HepG2 (cell line): ENCODE results near the gene HK2. TPM values are rescaled to one million over a fixed set of nuclear protein-coding genes. Genes with fewer than 3 reads are reported as not detected.

ENCODE experiments used
- CREM ChIP-seq, 2 experiments: sonication (generic) in 1 of 2; formaldehyde crosslinking in 1 of 2; IDR thresholded peaks; 2 replicates each; pipeline versions ENCODE4 v1.4.0 to v1.6.1; 2016 to 2020; ENCODE audit warnings: antibody characterized with exemption in 1 of 2, mild to moderate bottlenecking in 1 of 2, missing genetic modification reagents in 1 of 2
- GATA4 ChIP-seq: sonication (generic); IDR thresholded peaks from 2 replicates; pipeline ENCODE4 v1.6.1; 2016; ENCODE audit warnings: antibody characterized with exemption, low read depth, borderline replicate concordance
- JARID2 ChIP-seq: sonication (generic); formaldehyde crosslinking; IDR thresholded peaks from 2 replicates; pipeline ENCODE4 v1.8.1; 2023; ENCODE audit warnings: missing genetic modification reagents, inconsistent platforms; ENCODE audit not compliant: insufficient replicate concordance
- KDM3A ChIP-seq: IDR thresholded peaks from 2 replicates; pipeline ENCODE4 v1.6.1; 2018; ENCODE audit warnings: low read depth, missing compliant biosample characterization
- POLR2AphosphoS5 ChIP-seq: IDR thresholded peaks from 2 replicates; pipeline ENCODE4 v1.6.1; 2012; ENCODE audit warnings: low read depth, low read length
- RAD21 ChIP-seq: fragments of 450-650 bp; formaldehyde crosslinking; IDR thresholded peaks from 2 replicates; pipeline ENCODE4 v1.5.0; 2020; ENCODE audit warnings: mild to moderate bottlenecking
- SIX4 ChIP-seq: sonication (generic); formaldehyde crosslinking; IDR thresholded peaks from 2 replicates; pipeline ENCODE4 v1.4.0; 2020; ENCODE audit warnings: missing genetic modification reagents
- TCF7 ChIP-seq: sonication (generic); IDR thresholded peaks from 2 replicates; pipeline ENCODE4 v1.6.1; 2016; ENCODE audit warnings: antibody characterized with exemption, low read depth
- U2AF2 ChIP-seq: fragments of 200-400 bp; formaldehyde crosslinking; IDR thresholded peaks from 2 replicates; pipeline ENCODE4 v1.6.1; 2017; ENCODE audit warnings: low read depth, mild to moderate bottlenecking, low read length
- XRCC5 ChIP-seq: fragments of 200-400 bp; formaldehyde crosslinking; optimal IDR thresholded peaks from 2 replicates; pipeline ENCODE3; 2017; ENCODE audit warnings: mild to moderate bottlenecking, low read length
- ZBTB7B ChIP-seq: sonication (generic); formaldehyde crosslinking; IDR thresholded peaks from 2 replicates; pipeline ENCODE4 v1.4.0; 2020; ENCODE audit warnings: missing genetic modification reagents
- ZFX ChIP-seq: sonication (generic); formaldehyde crosslinking; IDR thresholded peaks from 2 replicates; pipeline ENCODE4 v1.4.0; 2020; ENCODE audit warnings: mild to moderate bottlenecking, low read depth, missing genetic modification reagents, moderate library complexity
- ZNF580 ChIP-seq: IDR thresholded peaks from 2 replicates; pipeline ENCODE4 v1.6.1; 2016; ENCODE audit warnings: low read depth, borderline replicate concordance
- ZNF639 ChIP-seq: conservative IDR thresholded peaks from 2 replicates; pipeline ENCODE4 v1.6.1; 2018; ENCODE audit warnings: missing genetic modification reagents
- ZNF83 ChIP-seq: sonication (generic); formaldehyde crosslinking; IDR thresholded peaks from 2 replicates; pipeline ENCODE4 v1.4.0; 2020; ENCODE audit warnings: missing genetic modification reagents, mild to moderate bottlenecking, borderline replicate concordance
- polyA plus RNA-seq, 8 experiments: library from polyadenylated mRNA; depleted of rRNA in 3 of 8; stranded (reverse) in 7 of 8; unstranded in 1 of 8; fragments of >200 nt; fragmentation: Illumina TruSeq in 4 of 8; extraction: Trizol in 4 of 8; gene quantifications; 2 replicates each; pipeline versions ENCODE4 v1.2.1 to v1.2.3, GENCODE V29; 2011 to 2016; ENCODE audit warnings: low read depth in 4 of 8, missing spikeins in 1 of 8, mixed read lengths in 1 of 8; ENCODE audit not compliant: insufficient read depth in 1 of 8
- total RNA-seq, 5 experiments: library from RNA; depleted of rRNA; stranded (reverse); fragments of >200 nt; fragmentation: Illumina TruSeq; extraction: Trizol; gene quantifications; 2 replicates each; pipeline ENCODE4 v1.2.3, GENCODE V29; 2016; ENCODE audit warnings: low read depth in 1 of 5
- TF ChIP-seq, protein P1 (sequence below): sonication (generic); formaldehyde crosslinking; IDR thresholded peaks from 2 replicates; pipeline ENCODE4 v1.8.0; 2022; ENCODE audit warnings: mild to moderate bottlenecking, missing genetic modification reagents, borderline replicate concordance
- TF ChIP-seq, protein P2 (sequence below): sonication (generic); formaldehyde crosslinking; IDR thresholded peaks from 2 replicates; pipeline ENCODE4 v1.4.0; 2020; ENCODE audit warnings: missing genetic modification reagents
- TF ChIP-seq, protein P3 (sequence below): IDR thresholded peaks from 2 replicates; pipeline ENCODE4 v1.6.1; 2016; ENCODE audit warnings: low read depth, missing genetic modification reagents, missing compliant biosample characterization

HK2 gene
- total and polyA plus RNA-seq, 2 of the 13 experiments (the other 11 are each of a cell fraction or from before 2014, with no cell fraction given): 13.2 to 101 TPM

- TF ChIP-seq ZNF639 (CRISPR knock-in tag) (no peak), ZNF580 (CRISPR knock-in tag) (peak; percentile 74; the same call in 1 of the 2 replicates), ZBTB7B (0 out of 2 replicates have a peak, but pooled peaks have one; percentile 23), TCF7 (peak; percentile 78), KDM3A (peak; percentile 75; the same call in 1 of the 2 replicates), JARID2 (no peak), GATA4 (peak; percentile 82), CREM (IDR thresholded peaks at IDR 0.05) (peak; percentile 67; the same call in 1 of the 2 replicates), CREM (CRISPR knock-in tag; IDR thresholded peaks at IDR 0.05) (no peak), SIX4 (0 out of 2 replicates have a peak, but pooled peaks have one; percentile 14), RAD21 (0 out of 2 replicates have a peak, but pooled peaks have one; percentile 27), XRCC5 (no peak), POLR2AphosphoS5 (peak; percentile 50; the same call in 1 of the 2 replicates), ZFX (peak; percentile 54), ZNF83 (CRISPR knock-in tag) (no peak), U2AF2 (no peak)
- TF ChIP-seq, protein P1, sequence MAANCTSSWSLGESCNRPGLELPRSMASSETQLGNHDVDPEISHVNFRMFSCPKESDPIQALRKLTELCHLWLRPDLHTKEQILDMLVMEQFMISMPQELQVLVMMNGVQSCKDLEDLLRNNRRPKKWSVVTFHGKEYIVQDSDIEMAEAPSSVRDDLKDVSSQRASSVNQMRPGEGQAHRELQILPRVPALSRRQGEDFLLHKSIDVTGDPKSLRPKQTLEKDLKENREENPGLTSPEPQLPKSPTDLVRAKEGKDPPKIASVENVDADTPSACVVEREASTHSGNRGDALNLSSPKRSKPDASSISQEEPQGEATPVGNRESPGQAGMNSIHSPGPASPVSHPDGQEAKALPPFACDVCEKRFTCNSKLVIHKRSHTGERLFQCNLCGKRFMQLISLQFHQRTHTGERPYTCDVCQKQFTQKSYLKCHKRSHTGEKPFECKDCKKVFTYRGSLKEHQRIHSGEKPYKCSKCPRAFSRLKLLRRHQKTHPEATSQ (CRISPR knock-in tag): peak; percentile 24; the same call in 1 of the 2 replicates
- TF ChIP-seq, protein P2, sequence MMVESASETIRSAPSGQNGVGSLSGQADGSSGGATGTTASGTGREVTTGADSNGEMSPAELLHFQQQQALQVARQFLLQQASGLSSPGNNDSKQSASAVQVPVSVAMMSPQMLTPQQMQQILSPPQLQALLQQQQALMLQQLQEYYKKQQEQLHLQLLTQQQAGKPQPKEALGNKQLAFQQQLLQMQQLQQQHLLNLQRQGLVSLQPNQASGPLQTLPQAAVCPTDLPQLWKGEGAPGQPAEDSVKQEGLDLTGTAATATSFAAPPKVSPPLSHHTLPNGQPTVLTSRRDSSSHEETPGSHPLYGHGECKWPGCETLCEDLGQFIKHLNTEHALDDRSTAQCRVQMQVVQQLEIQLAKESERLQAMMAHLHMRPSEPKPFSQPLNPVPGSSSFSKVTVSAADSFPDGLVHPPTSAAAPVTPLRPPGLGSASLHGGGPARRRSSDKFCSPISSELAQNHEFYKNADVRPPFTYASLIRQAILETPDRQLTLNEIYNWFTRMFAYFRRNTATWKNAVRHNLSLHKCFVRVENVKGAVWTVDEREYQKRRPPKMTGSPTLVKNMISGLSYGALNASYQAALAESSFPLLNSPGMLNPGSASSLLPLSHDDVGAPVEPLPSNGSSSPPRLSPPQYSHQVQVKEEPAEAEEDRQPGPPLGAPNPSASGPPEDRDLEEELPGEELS (CRISPR knock-in tag): peak; percentile 76
- TF ChIP-seq, protein P3, sequence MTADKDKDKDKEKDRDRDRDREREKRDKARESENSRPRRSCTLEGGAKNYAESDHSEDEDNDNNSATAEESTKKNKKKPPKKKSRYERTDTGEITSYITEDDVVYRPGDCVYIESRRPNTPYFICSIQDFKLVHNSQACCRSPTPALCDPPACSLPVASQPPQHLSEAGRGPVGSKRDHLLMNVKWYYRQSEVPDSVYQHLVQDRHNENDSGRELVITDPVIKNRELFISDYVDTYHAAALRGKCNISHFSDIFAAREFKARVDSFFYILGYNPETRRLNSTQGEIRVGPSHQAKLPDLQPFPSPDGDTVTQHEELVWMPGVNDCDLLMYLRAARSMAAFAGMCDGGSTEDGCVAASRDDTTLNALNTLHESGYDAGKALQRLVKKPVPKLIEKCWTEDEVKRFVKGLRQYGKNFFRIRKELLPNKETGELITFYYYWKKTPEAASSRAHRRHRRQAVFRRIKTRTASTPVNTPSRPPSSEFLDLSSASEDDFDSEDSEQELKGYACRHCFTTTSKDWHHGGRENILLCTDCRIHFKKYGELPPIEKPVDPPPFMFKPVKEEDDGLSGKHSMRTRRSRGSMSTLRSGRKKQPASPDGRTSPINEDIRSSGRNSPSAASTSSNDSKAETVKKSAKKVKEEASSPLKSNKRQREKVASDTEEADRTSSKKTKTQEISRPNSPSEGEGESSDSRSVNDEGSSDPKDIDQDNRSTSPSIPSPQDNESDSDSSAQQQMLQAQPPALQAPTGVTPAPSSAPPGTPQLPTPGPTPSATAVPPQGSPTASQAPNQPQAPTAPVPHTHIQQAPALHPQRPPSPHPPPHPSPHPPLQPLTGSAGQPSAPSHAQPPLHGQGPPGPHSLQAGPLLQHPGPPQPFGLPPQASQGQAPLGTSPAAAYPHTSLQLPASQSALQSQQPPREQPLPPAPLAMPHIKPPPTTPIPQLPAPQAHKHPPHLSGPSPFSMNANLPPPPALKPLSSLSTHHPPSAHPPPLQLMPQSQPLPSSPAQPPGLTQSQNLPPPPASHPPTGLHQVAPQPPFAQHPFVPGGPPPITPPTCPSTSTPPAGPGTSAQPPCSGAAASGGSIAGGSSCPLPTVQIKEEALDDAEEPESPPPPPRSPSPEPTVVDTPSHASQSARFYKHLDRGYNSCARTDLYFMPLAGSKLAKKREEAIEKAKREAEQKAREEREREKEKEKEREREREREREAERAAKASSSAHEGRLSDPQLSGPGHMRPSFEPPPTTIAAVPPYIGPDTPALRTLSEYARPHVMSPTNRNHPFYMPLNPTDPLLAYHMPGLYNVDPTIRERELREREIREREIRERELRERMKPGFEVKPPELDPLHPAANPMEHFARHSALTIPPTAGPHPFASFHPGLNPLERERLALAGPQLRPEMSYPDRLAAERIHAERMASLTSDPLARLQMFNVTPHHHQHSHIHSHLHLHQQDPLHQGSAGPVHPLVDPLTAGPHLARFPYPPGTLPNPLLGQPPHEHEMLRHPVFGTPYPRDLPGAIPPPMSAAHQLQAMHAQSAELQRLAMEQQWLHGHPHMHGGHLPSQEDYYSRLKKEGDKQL (CRISPR knock-in tag): peak; percentile 85
These were observed 17.2 kb upstream of the HK2 start (continued) for GRCh38 chr2:74816540-74817303.
